AG09309 (cell line): ENCODE data around the gene FMNL2.

Experiments used
- DNase-seq: peaks from one replicate; pipeline ENCODE4 v3.0.0-alpha.2; 2010; ENCODE audit warnings: low read depth
- H3K4me3 ChIP-seq: 2 replicates; pipeline ENCODE4 v1.5.1; 2011; ENCODE audit warnings: mild to moderate bottlenecking, low read depth, low read length, moderate library complexity; ENCODE audit not compliant: control insufficient read depth
- CTCF ChIP-seq: IDR thresholded peaks from 2 replicates; pipeline ENCODE4 v1.5.1; 2011; ENCODE audit warnings: mild to moderate bottlenecking, low read depth, low read length, inconsistent platforms; ENCODE audit not compliant: insufficient read depth, control insufficient read depth; ENCODE audit errors: missing control alignments

The FMNL2 gene

GRCh38 chr2:152328013-152328412 is 7.0 kb upstream of the FMNL2 start:
- no peak for TF ChIP-seq CTCF
- no peak overlapping the region for H3K4me3 ChIP-seq
- no peak for DNase-seq

GRCh38 chr2:152330235-152330866 is 4.6 kb upstream of the FMNL2 start:
- H3K4me3 ChIP-seq, result no peak overlapping the region
- no peak for DNase-seq
- TF ChIP-seq CTCF, result no peak

GRCh38 chr2:152334701-152335015 is 316 bp upstream of the FMNL2 start:
- no peak for TF ChIP-seq CTCF
- peak overlapping the region; percentile 88 for H3K4me3 ChIP-seq
- DNase-seq, result no peak

GRCh38 chr2:152335726-152336118 is 748 bp downstream of the FMNL2 start:
- peak overlapping the region; percentile 88 for H3K4me3 ChIP-seq
- no peak for DNase-seq
- TF ChIP-seq CTCF, result no peak

- TF ChIP-seq CTCF, result no peak
- peak overlapping the region; percentile 88 for H3K4me3 ChIP-seq
- DNase-seq, result no peak
These were observed 1.3 kb downstream of the FMNL2 start for GRCh38 chr2:152336119-152336853.

GRCh38 chr2:152336854-152337510 is 2.0 kb downstream of the FMNL2 start:
- H3K4me3 ChIP-seq, result peak overlapping the region; percentile 88
- DNase-seq, result no peak
- no peak for TF ChIP-seq CTCF

- H3K4me3 ChIP-seq, result no peak overlapping the region
- no peak for DNase-seq
These were observed 2.5 kb downstream of the FMNL2 start for GRCh38 chr2:152337511-152337903.

More at GRCh38 chr2:152337511-152337903, 2.5 kb downstream of the FMNL2 start:
- no peak for TF ChIP-seq CTCF
